Upper lobe of left lung (tissue), 4 donors: ENCODE results near the gene IDUA.
"Not testable (repeated sequence)": the region's sequence is repeated elsewhere in the genome, so short reads cannot be mapped to it uniquely, and the experiment has no call there.

ENCODE experiments used
- CTCF ChIP-seq, 6 experiments: fragments of 450-650 bp in 4 of 6; fragments of 200-600 bp in 2 of 6; sonication (generic) in 2 of 6; IDR thresholded peaks; one replicate each; pipeline ENCODE4 v1.5.1; 2016 to 2019; ENCODE audit warnings: antibody characterized with exemption in 6 of 6
- EP300 ChIP-seq, 4 donors: sonication (generic); formaldehyde crosslinking; IDR thresholded peaks; one replicate each; pipeline ENCODE4 v1.5.1; 2017; ENCODE audit warnings: antibody characterized with exemption in 4 of 4, control low read depth in 2 of 4
- POLR2A ChIP-seq, 4 donors: fragments of 450-650 bp; IDR thresholded peaks; one replicate each; pipeline ENCODE4 v1.5.1; 2016 to 2017; ENCODE audit warnings: antibody characterized with exemption in 4 of 4, mild to moderate bottlenecking in 2 of 4
- POLR2AphosphoS5 ChIP-seq, 2 donors: sonication (generic); formaldehyde crosslinking; IDR thresholded peaks; one replicate each; pipeline ENCODE4 v1.5.1; 2017; ENCODE audit warnings: antibody characterized with exemption in 2 of 2

- TF ChIP-seq CTCF, POLR2AphosphoS5, EP300, POLR2A (IDR thresholded peaks at IDR 0.05): not testable (repeated sequence)
Observed at GRCh38 chr4:1046581-1047011, 59.8 kb downstream of the IDUA start.
